ENCODE results near the gene PARVB. TPM values are rescaled to one million over a fixed set of nuclear protein-coding genes. Genes with fewer than 3 reads are reported as not detected.

The PARVB gene
- total and polyA plus RNA-seq, 10 of the 15 experiments (the other 5 are each of a cell fraction or from before 2014, with no cell fraction given), result 5.2 to 264 (median 76.0) TPM

- 77% methylated on average over 10 of the region's 10 CpGs for WGBS (ENCODE audit: insufficient coverage, insufficient replicate concordance, low lambda C conversion rate, missing lambda C conversion rate)
- in situ Hi-C loops (cut with MboI), result no loop called here
- CTCF ChIA-PET, result interaction anchor here (1.0 to 5.6 kb wide), 7 partner anchors 14 to 122 kb away, joined by 3 to 44 read pairs (median 10); no protein-coding TSS in a partner anchor
- Histone ChIP-seq H3K79me2 (ENCODE audit: control insufficient read depth, insufficient read depth, low read length) (peaks cover 83% of the 10 kb centered on the region), H2AFZ (ENCODE audit: control insufficient read depth, low read depth, low read length) (no peak overlapping the region), H3K27me3 (replicated peaks in 1 of 2; ENCODE audit: control insufficient read depth in 2 of 2, insufficient read depth in 2 of 2, low read length in 1 of 2) (no peaks in the 10 kb centered on the region), H3K4me2 (ENCODE audit: control insufficient read depth, insufficient read depth) (peak overlapping the region; percentile 62), H3K4me1 (ENCODE audit: control insufficient read depth, insufficient read depth, low read length) (peaks cover 45% of the 10 kb centered on the region), H3K9me3 (replicated peaks; ENCODE audit: control insufficient read depth, insufficient read depth, low read length) (no peaks in the 10 kb centered on the region), H4K20me1 (ENCODE audit: control insufficient read depth, insufficient read depth) (no peaks in the 10 kb centered on the region), H3K4me3 (peak overlapping the region; percentile 18; the same call in 1 of the 2 replicates), H3K27ac (ENCODE audit: control insufficient read depth, insufficient read depth) (peak overlapping the region; percentile 78), H3K9ac (ENCODE audit: control insufficient read depth, insufficient read depth, low read length) (peak overlapping the region; percentile 7; the same call in 1 of the 2 replicates), H3K36me3 (ENCODE audit: control insufficient read depth in 2 of 2, insufficient read depth in 2 of 2, low read length in 1 of 2) (peaks cover 0 to 1% of the 10 kb centered on the region in 2 experiments; a peak in 2 of 4 replicates)
- SMC1A ChIA-PET (ENCODE audit: uncharacterized antibody, unreplicated experiment), result interaction anchor here (0.7 to 3.3 kb wide), 9 partner anchors 11 to 75 kb away, joined by 3 to 22 read pairs (median 7); partner anchors contain the start of gene PARVB
- ATAC-seq, result no peak
- BruUV-seq (replicated peaks), result no TSS peak
- intact Hi-C loops (cut with micrococcal nuclease; ENCODE audit: unreplicated experiment), result loop anchor here (1.0 to 5.0 kb wide), 2 partner anchors 43 to 76 kb away; no protein-coding TSS in a partner anchor
- TF ChIP-seq NFIC (IDR thresholded peaks at IDR 0.05; ENCODE audit: low read depth, low read length) (no peak), EP300 (IDR thresholded peaks at IDR 0.05; ENCODE audit: borderline replicate concordance in 1 of 2, control insufficient read depth in 1 of 2, low read depth in 2 of 2, low read length in 2 of 2) (0 out of 4 replicates have a peak, but pooled peaks of 1 of the 2 experiments have one; percentile 5)
- RAD21 ChIA-PET (ENCODE audit: unreplicated experiment), result interaction anchor here (1.0 to 4.5 kb wide), 8 partner anchors 17 to 74 kb away, joined by 3 to 26 read pairs (median 8); no protein-coding TSS in a partner anchor
- POLR2A ChIA-PET, result interaction anchor here (1.1 to 3.9 kb wide), 4 partner anchors 24 to 68 kb away, joined by 4 to 25 read pairs (median 10); partner anchors contain the start of gene PARVB
- no peak for FAIRE-seq
- no peak for DNase-seq (ENCODE audit: low read depth, low spot score)
Observed at GRCh38 chr22:44067901-44068300, 43.8 kb downstream of the PARVB start.

GRCh38 chr22:44068422-44069191 is 44.5 kb downstream of the PARVB start:
- Histone ChIP-seq H3K9me3 (replicated peaks; ENCODE audit: control insufficient read depth, insufficient read depth, low read length) (no peaks in the 10 kb centered on the region), H3K4me2 (ENCODE audit: control insufficient read depth, insufficient read depth) (peak overlapping the region; percentile 62), H4K20me1 (ENCODE audit: control insufficient read depth, insufficient read depth) (no peaks in the 10 kb centered on the region), H3K4me1 (ENCODE audit: control insufficient read depth, insufficient read depth, low read length) (peaks cover 39% of the 10 kb centered on the region), H3K27me3 (replicated peaks in 1 of 2; ENCODE audit: control insufficient read depth in 2 of 2, insufficient read depth in 2 of 2, low read length in 1 of 2) (no peaks in the 10 kb centered on the region), H3K36me3 (ENCODE audit: control insufficient read depth in 2 of 2, insufficient read depth in 2 of 2, low read length in 1 of 2) (peaks cover 1 to 3% of the 10 kb centered on the region in 2 experiments; a peak in 3 of 4 replicates), H3K79me2 (ENCODE audit: control insufficient read depth, insufficient read depth, low read length) (peaks cover 83% of the 10 kb centered on the region), H3K4me3 (peak overlapping the region; percentile 18; the same call in 1 of the 2 replicates), H3K9ac (ENCODE audit: control insufficient read depth, insufficient read depth, low read length) (peak overlapping the region; percentile 7; the same call in 1 of the 2 replicates), H3K27ac (ENCODE audit: control insufficient read depth, insufficient read depth) (peak overlapping the region; percentile 78), H2AFZ (ENCODE audit: control insufficient read depth, low read depth, low read length) (no peak overlapping the region)
- WGBS (ENCODE audit: insufficient coverage, insufficient replicate concordance, low lambda C conversion rate, missing lambda C conversion rate), result 2% methylated on average over 30 of the region's 30 CpGs
- in situ Hi-C loops (cut with MboI), result no loop called here
- ChIA-PET POLR2A (interaction anchor here (1.1 to 3.9 kb wide), 5 partner anchors 21 to 69 kb away, joined by 4 to 25 read pairs (median 9); partner anchors contain the start of gene PARVB), CTCF (interaction anchor here (1.0 to 5.6 kb wide), 11 partner anchors 10 to 123 kb away, joined by 3 to 44 read pairs (median 5); no protein-coding TSS in a partner anchor), RAD21 (ENCODE audit: unreplicated experiment) (interaction anchor here (1.0 to 4.5 kb wide), 9 partner anchors 17 to 75 kb away, joined by 3 to 26 read pairs (median 7); no protein-coding TSS in a partner anchor), SMC1A (ENCODE audit: uncharacterized antibody, unreplicated experiment) (interaction anchor here (0.7 to 3.3 kb wide), 10 partner anchors 9 to 75 kb away, joined by 3 to 22 read pairs (median 6); partner anchors contain the start of gene PARVB)
- FAIRE-seq, result no peak
- intact Hi-C loops (cut with micrococcal nuclease; ENCODE audit: unreplicated experiment), result loop anchor here (1.0 to 5.0 kb wide), 2 partner anchors 43 to 76 kb away; no protein-coding TSS in a partner anchor
- peak; percentile 84 for ATAC-seq
- BruUV-seq (replicated peaks), result no TSS peak
- peak; percentile 56 for DNase-seq (ENCODE audit: low read depth, low spot score)
- TF ChIP-seq NKRF (conservative IDR thresholded peaks at IDR 0.05), result 0 out of 2 replicates have a peak, but pooled peaks have one; percentile 54
- no peak for TF ChIP-seq NR2C1 (IDR thresholded peaks at IDR 0.05)
- TF ChIP-seq, protein P1, sequence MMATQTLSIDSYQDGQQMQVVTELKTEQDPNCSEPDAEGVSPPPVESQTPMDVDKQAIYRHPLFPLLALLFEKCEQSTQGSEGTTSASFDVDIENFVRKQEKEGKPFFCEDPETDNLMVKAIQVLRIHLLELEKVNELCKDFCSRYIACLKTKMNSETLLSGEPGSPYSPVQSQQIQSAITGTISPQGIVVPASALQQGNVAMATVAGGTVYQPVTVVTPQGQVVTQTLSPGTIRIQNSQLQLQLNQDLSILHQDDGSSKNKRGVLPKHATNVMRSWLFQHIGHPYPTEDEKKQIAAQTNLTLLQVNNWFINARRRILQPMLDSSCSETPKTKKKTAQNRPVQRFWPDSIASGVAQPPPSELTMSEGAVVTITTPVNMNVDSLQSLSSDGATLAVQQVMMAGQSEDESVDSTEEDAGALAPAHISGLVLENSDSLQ (IDR thresholded peaks at IDR 0.05), result no peak
- TF ChIP-seq BHLHE40 (IDR thresholded peaks at IDR 0.05; ENCODE audit: borderline replicate concordance in 1 of 2, low read depth in 2 of 2, low read length in 1 of 2), result peak; percentile 90 to 96
- 0 out of 2 replicates have a peak, but pooled peaks have one; percentile 22 for TF ChIP-seq STAT1 (conservative IDR thresholded peaks at IDR 0.05)
- no peak for TF ChIP-seq POLR2AphosphoS2 (IDR thresholded peaks at IDR 0.05; ENCODE audit: low read depth, low read length)

All from GM12878 (cell line).